NCI-H1092 (cell line): ENCODE measurements around the gene SPOP.
"Not testable (repeated sequence)": the region's sequence is repeated elsewhere in the genome, so short reads cannot be mapped to it uniquely, and the experiment has no call there.

Experiments
- DNase-seq: peaks from one replicate; lab custom pipeline; 2025; lab: John Stamatoyannopoulos, UW

SPOP gene

DNA sequence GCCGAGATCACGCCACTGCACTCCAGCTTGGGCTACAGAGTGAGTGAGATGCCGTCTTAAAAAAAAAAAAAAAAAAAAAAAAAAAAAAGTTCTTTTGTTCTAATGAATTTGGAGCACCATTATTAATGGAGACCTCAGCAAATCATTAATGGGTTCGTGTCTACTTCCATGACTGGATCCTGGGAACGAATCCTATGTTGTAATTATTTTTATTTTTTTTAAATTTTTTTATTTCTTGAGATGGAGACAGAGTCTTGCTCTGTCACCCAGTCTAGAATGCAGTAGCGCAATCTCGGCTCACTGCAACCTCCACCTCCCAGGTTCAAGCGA, 30.7 kb downstream of the SPOP start:
- DNase-seq = no peak

DNA sequence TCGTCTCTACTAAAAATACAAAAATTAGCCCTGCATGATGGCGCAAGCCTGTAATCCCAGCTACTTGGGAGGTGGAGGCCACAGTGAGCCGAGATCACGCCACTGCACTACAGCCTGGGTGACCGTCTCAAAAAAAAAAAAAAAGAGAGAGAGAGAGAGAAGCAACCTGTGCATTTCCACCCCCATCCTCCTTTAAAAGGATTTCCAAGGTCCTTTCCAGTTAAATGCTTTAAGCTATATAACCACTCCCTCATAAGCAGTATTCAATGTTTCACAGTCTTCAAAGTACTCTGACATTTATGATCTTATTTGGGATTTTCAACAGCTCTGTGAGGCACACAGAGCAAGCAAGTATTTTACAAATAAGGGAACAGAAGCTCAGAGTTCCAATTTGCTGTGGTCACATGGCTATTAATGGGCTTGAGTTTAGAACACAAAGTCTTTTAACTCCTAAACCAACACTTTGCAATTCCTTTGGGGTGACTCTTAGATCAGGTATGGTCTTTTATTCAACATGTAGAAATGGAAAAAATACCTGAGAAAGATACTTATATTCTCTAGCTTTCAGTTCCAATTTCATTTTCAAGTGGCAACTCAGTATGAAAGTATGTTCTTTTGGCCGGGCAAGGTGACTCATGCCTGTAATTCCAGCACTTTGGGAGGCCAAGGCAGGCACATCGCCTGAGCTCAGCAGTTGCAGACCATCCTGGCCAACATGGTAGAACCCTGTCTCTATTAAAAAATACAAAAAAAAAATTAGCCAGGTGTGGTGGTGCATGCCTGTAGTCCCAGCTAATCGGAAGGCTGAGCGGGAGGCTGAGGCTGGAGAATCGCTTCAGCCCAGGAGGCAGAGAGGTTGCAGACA, 31.3 kb downstream of the SPOP start:
- no peak for DNase-seq

DNA sequence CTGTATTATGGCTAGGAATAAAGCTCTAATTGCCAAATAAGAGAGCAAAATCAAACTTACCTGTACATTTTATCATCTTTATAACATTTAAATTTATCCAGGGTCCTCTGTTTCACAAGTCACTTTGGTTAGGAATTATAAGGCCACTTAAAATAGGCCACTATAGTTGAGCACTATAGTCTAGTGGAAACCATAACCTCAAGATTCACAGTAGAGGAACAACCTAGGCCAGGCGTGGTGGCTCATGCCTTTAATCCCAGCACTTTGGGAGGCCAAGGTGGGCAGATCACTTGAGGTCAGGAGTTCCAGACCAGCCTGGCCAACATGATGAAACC, 31.9 kb downstream of the SPOP start:
- DNase-seq = not testable (repeated sequence)

DNA sequence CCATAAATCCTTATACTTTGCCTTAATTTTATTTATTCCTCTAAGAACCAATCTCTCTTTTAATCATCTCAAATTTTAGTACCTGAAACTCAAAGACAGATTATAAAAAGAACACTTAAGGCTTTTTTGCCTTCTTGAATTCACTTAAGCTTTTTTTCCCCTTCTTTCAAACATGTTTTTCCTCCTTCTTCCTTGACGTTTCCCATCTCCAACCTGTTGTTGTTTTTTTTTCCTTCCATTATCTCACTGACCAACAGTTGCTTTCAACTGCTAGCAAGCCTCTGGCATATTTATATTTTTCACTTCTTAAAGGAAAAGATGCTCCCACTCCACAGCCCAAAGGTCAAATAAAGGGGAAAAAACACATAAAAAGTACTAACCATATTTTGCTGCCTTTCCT, 32.2 kb downstream of the SPOP start:
- no peak for DNase-seq

DNA sequence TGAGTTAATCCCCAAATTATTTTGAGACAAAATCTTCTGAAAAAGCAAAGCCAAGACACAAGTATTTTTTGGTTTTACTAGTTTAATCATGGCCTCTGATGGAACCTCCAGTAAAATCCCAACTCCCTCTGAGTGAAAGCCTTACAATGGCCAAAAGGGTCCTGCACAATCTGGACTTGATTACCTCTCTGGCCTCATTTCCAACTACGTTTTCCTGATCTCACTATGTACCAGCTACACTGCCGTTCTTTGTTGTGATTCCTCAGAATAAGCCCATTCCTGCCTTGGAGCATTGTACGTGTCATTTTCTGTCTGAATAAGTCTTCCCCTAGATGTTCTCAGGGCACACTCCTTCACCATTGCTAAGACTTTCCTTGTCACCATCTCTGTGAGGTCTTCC, 37.3 kb downstream of the SPOP start:
- no peak for DNase-seq

DNA sequence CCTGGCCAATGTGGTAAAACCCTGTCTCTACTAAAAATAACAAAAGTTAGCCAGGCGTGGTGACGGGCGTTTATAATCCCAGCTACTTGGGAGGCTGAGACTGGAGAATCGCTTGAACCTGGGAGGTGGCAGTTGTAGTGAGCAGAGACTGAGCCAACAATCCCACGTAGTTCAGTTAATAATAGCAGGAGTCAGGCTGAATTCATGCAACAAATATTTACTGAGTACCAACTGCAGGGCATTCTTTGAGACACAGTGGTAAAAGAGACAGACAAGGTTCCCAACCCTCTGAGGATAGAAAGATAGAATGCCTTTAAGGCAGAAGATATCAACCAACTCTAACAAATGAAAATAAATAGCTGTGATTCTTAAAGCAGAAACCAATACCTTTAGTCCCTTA, 39.1 kb downstream of the SPOP start:
- DNase-seq = no peak

DNA sequence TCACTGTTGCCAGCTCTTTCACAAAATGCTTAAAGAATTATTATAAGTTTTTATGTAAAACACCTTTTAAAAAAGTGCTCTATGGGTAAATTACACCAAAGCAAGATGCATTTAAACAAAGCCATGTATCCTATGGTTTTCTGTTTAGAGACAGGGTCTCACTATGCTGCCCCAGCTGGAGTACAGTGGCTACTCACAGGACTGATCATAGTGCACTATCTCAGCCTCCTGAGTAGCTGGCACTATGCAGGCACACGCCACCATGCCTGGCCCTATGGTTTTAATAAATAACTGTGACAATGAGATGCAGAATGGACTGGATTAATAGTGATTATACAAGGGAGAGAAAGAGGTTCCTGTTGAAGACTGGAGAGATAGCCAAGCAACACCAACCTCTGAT, 40.2 kb downstream of the SPOP start:
- no peak for DNase-seq

DNA sequence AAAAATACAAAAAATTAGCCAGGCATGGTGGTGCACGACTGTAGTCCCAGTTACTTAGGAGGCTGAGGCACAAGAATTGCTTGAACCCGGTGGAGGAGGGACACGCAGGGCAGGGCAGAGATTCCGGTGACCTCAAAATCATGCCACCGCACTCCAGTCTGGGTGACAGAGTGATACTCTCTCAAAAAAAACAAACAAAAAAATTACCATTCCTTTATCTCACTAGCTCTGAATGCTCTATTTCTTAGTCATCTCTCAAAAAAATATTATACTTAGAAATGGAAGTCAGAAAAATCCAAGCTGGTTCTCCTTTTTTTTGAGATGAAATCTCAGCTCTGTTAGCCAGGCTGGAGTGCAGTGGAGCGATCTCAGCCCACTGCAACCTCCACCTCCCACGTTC, 40.8 kb downstream of the SPOP start:
- DNase-seq = no peak

DNA sequence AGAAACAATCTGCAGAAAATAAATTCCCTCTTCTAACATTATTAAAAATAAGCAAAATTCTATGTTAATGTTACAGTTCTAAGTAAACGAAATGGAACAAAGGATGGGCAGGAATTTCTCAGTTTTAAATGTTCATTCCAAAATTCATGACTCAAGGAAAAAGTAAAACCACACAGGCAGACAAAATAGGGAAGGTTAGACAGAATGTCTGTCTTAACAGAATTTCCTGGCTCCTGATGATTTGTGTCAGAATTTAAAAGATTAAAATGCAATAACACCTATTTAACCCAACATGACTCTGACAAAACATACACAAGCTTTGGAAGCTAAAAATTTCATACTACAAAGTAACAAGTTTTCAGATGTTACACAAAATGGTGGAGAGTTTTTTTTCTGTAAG, 42.8 kb downstream of the SPOP start:
- DNase-seq = no peak

DNA sequence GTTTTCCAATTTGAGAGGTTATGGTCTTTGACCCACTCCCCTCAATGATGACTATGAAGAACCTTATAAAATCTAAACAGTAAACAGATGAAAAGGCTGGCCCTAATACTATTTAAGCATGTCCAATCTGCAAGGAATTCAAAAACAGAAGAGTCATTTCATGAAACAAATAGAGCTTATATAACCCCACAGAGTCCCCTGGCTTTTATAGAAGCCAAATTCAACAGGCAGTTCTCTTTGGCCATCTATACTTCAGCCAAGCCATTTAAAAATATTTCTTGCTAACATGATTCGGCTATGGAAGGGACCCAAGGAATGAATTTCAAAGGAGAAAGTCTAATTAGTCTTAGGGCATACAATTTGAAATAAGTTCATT, 43.4 kb downstream of the SPOP start:
- no peak for DNase-seq

DNA sequence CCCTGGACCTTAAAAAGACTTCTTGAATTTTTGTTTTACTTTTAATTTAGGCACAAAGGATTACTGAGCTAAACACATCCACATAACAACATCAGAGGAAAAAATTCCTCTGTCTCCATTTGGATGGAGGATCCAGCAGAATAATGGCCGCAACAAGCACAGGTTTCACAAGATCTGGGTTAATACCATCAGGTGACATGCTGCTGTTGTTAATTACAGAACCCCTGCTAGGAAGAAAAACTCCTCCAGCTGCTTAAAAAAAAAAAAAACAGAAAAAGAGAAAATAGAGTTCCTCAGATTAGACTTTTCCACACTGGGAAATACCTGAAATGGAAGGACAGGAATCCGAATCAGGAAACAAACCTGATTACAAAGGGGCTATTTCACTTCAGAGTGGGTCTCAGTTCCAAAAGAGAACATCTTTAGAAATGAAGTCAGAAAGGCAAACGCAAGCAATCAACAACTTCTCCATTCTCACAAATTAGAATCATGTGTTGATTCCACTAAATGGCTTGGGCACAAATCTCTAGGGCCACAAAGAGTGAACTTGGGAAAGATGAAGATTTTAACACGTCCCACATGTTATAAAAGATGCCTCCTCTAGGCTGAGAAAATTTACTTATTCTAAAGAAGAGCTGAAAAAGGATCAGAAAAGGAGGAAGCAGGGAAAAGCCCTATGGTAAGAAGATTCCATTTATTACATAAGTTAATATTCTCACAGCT, 44.0 kb downstream of the SPOP start:
- DNase-seq = no peak

DNA sequence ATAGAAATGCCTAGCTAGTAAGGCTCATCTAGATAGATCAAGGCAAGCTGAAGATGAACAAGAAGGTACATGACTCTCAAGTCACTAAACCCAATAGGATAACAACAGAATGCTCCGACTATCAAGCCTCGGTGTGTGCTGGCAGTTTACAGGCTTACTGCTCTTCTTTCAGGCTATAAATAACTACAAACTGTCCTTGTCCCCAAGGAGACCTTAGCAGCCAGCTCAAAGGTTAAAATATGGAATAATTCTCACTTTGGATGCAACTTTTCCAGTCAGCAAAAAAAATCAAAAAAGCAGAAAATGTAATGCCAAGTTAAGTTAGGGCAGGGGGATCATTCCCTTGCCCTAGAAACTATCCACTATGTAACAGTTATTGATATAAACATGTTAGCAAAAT, 44.6 kb downstream of the SPOP start:
- no peak for DNase-seq

DNA sequence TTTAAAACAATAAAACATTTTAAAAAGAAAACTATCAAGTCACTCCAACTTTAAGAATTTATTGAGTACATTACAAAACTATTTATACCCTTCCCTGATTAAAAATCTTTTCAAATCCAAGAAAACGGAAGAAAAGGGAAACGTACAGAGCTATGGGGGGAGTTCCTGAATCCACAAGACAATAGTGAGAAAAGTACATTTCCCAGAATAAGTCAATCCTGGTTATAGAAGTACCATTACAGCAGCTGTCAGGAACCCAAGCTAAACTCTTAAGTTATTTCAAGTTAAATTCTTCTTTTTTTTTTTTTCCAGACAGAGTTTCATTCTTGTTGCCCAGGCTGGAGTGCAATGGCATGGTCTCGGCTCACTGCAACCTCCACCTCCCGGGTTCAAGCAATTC, 45.7 kb downstream of the SPOP start:
- DNase-seq = no peak

DNA sequence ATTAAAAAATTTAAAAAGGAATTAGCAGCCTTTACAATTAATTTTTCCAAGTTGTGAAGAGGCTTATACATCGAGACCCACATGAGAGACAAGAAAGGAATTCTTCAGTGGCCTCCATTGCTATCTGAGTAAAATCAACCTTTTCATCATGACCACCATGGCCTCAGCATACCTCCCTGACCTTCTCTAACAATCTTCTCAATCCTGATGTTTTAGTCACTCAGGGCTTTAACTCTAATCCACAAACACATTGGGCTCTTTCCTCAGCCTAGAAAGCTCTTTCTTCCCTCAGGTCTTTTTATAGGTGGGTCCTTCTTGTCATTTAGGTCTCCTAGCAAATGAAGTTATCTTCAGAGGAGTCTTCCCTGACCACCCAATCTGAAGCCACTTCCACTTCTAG, 46.4 kb downstream of the SPOP start:
- DNase-seq = no peak

DNA sequence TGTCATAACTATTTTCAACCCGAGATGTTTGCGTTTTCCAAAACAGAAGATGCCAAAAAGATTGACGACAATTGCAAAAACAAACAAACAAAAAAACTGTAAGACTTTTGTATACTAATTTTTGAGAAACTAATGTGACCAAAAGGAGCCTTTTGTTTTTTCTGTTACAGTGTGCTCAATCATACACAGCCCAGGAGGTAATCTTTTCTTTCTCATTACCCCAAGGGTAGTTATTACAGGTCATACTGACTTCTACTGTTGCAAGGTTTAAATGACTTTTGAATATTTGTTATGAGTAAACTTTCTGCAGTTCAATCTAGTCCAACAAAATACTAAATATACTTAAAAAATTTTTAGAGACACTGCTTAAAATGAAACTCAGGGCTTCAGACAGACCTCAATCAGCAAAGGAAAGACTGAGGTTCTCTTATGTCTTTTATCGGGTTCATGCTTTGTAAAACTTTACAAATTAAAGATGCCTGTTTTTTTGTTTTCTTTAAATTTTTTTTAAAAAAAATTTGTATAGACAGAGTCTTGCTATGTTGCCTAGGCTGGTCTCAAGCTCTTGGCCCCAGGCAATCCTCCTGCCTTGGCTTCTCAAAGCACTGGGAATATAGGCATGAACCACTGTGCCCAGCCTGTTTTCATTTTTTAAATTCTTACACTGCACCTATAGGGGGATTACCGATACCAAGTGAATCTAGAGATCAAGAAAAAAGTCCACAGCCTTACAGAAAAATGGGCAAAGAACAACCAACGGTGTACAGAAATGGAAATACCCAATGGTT, 47.6 kb downstream of the SPOP start:
- DNase-seq = no peak

DNA sequence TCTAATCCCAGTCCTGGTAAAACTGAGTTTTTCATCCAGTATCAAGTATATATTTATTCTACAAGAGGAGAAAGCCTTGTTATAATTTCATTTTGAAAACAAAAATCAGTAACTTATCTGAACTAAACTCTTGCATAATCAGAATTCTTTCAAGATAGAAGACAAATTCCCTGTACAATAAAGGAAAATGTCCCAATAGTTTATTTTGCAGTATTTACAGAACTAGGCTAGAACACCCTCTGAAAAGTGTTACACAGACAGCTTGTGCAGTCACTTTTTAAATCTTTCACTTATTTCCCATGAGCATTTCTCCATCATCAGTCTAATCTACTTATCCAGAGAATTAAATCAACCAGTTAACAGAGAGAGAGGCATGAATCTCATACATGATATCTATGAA, 48.5 kb downstream of the SPOP start:
- no peak for DNase-seq

DNA sequence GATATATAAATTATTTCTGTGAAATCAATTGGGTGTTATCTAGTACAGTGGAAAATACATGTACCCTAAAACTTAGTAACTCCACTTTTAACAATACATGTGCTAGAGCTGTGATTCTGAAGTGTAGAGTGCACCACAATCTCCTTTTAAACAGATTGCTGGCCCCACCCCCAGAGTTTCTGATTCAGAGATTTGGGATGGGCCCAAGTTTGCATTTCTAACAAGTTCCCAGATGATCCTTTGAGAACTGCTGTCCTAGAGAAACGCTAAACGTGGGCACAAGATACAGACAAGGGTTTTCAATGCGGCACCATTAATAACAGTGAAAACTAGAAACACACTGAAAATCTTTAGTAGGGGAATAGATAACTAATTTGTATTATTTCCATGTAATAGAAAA, 53.0 kb downstream of the SPOP start:
- DNase-seq = no peak

DNA sequence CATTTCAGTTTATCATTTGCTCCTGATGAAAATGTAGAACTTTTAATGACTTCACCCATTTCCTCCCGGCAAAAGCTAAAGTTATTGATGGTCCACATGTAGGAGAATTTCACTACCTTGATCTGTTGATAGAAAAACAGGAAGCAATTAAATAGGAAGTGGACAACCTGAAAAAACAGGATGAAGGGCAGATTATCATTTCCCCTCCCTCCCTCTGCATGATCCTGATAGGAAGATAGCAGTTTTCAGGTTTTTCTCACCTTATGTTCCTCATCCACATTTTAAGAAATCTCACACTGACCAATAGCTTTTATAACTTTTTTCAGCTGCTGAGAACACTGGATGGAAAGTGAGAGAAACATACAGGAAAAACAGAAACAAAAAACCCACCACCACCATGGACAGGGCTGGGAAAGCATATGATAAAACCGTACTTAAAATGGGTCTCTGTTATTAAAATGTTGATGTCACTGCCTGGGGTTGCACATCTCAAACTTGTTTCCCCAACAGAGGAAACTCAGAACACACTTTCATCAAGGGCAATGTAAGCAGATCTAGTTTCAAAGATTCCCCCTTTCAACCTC, 55.9 kb downstream of the SPOP start:
- no peak for DNase-seq

DNA sequence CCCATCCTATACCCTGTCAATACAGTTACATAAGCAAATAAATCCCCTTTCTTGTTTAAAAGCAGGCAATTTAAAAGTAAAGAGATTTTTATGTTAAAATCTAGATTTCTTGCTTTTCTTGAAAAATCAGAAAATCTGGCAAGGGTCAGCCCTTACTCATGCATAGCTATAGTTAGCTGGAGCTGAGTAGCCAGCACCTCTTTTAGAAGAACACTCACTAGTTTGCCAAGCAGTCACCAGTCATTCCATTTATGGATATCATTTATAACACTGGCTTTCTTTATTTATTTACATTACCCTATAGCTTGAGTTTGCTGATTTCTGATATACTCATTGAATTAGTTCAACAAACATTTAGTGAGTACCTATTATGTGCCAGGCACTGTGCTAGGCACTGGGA, 56.5 kb downstream of the SPOP start:
- DNase-seq = no peak

DNA sequence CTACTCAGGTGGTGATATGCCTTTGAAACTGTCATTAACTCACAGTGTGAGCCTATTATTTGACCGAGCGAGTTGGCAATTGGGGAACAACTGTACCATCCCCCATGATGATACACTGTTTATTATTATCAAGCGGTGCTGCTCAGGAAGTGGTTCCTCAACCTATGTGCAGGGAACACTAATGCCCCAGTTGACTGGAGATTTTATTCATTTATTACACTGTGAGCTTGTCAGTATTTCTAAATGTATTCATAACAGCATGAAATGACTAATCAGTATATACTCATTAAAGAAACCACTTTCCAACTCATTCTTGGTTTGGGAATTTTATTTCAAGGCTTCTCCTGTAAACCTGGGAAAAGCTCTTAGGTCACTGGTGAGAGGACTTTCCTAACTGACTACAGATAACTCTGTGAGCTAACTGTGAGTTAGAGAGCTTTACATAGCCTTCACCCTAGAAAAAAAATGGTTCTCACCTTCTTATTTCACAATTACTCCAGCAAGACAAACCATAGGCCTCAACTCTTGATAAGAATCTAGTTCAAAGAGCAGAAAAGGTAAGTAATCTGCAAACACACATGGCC, 59.8 kb downstream of the SPOP start:
- DNase-seq = no peak

DNA sequence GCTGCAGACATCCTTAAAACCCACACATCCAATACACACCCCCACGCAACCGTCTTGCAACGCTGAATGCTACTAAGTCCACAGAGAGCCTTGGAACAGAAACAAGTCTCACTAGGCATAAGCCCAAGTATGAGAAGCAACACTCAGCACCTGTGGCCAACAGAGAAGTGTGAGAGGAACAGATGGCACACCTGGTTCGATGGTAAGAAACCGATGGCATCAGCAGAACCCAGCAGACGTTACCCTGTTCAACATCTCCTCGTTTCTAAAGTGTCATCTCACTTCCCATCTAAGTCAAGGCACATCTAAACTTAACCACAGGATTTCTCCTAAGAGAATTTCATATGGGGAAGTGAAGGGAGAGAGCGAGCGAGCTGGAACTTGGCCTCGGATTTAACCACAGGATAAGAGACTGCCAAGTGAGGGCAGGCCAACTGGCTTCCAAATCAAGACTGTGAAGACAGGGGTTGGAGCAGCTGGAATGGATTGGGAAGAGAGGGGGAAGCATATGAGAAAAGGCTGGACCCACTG, 61.2 kb downstream of the SPOP start:
- no peak for DNase-seq

DNA sequence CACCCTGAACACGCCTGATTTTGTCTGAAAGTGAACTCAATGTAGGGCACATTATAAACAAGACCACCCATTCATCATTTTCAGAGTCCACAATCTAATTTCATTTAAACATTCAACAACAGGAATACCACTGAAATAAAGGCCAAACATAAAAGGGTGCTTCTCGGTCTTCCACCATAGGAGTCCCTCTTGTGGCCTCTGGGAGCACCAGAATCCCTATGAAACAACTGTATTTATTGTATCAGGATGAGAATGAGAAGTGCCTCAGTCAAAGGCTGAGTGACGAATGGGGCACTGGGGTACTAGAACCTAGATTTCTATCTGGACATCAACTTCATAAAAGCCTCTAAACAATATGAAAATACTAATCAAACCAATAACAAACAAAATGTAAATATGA, 61.8 kb downstream of the SPOP start:
- no peak for DNase-seq
